PFSK-1 (cell line): Measurements from ENCODE around the gene TTC4.

Experiments used
- FOXP2 ChIP-seq: optimal IDR thresholded peaks from 2 replicates; pipeline ENCODE3; 2011; ENCODE audit warnings: borderline replicate concordance, control low read depth, inconsistent platforms; ENCODE audit not compliant: insufficient read depth; ENCODE audit errors: extremely low read length, extremely low read depth
- POLR2AphosphoS5 ChIP-seq: IDR thresholded peaks from 2 replicates; pipeline ENCODE4 v1.6.1; 2012; ENCODE audit warnings: low read depth, mild to moderate bottlenecking, control low read depth, low read length, moderate library complexity
- REST ChIP-seq, 2 experiments: IDR thresholded peaks; 2 replicates each; pipeline versions ENCODE4 v1.6.1 to v1.8.0; 2011 to 2012; ENCODE audit warnings: low read depth in 2 of 2, low read length in 2 of 2, control low read depth in 1 of 2, inconsistent platforms in 1 of 2, mild to moderate bottlenecking in 1 of 2, moderate library complexity in 1 of 2; ENCODE audit not compliant: insufficient read depth in 1 of 2
- SIN3A ChIP-seq: IDR thresholded peaks from 2 replicates; pipeline ENCODE4 v1.6.1; 2012; ENCODE audit warnings: mild to moderate bottlenecking, low read length, moderate library complexity, borderline replicate concordance; ENCODE audit not compliant: insufficient read depth
- TAF1 ChIP-seq: IDR thresholded peaks from 2 replicates; pipeline ENCODE4 v1.6.1; 2012; ENCODE audit warnings: low read length, control low read depth, borderline replicate concordance; ENCODE audit not compliant: insufficient read depth

GRCh38 chr1:54701066-54701465, 14.6 kb upstream of the TTC4 start:
- TF ChIP-seq TAF1 (no peak), REST (IDR thresholded peaks at IDR 0.05; ENCODE audit: insufficient read depth in 1 of 2, low read depth in 2 of 2, low read length in 2 of 2) (no peak), FOXP2 (no peak), SIN3A (no peak), POLR2AphosphoS5 (no peak)
